ENCODE results near the gene RER1. TPM values are rescaled to one million over a fixed set of nuclear protein-coding genes. Genes with fewer than 3 reads are reported as not detected.

RER1 gene
- total RNA-seq, 4 donors from 2014 or later, result 42.9 to 141 (median 120) TPM

GRCh38 chr1:2348346-2349325 is 43.0 kb upstream of the RER1 start:
- no peaks in the 10 kb centered on the region for H3K4me1 ChIP-seq
- H3K9me3 ChIP-seq, result no peaks in the 10 kb centered on the region
- no peaks in the 10 kb centered on the region for H3K36me3 ChIP-seq
- no peak overlapping the region for H3K27ac ChIP-seq
- DNase-seq, result no peak
- no peak for TF ChIP-seq POLR2A (IDR thresholded peaks at IDR 0.05)
- TF ChIP-seq CTCF (IDR thresholded peaks at IDR 0.05), result no peak
- no peak overlapping the region for H3K4me3 ChIP-seq
- no peaks in the 10 kb centered on the region for H3K27me3 ChIP-seq

GRCh38 chr1:2349806-2350205 is 41.8 kb upstream of the RER1 start:
- H3K27ac ChIP-seq, result no peak overlapping the region
- TF ChIP-seq CTCF (IDR thresholded peaks at IDR 0.05) (no peak), POLR2A (IDR thresholded peaks at IDR 0.05) (no peak)
- no peaks in the 10 kb centered on the region for H3K27me3 ChIP-seq
- DNase-seq, result no peak
- no peaks in the 10 kb centered on the region for H3K9me3 ChIP-seq
- no peaks in the 10 kb centered on the region for H3K4me1 ChIP-seq
- H3K4me3 ChIP-seq, result no peak overlapping the region
- H3K36me3 ChIP-seq, result no peaks in the 10 kb centered on the region

- H3K4me1 ChIP-seq, result no peaks in the 10 kb centered on the region
- H3K4me3 ChIP-seq, result no peak overlapping the region
Observed at GRCh38 chr1:2350501-2350900, 41.1 kb upstream of the RER1 start.

GRCh38 chr1:2350911-2351655 is 40.6 kb upstream of the RER1 start:
- no peak overlapping the region for H3K4me3 ChIP-seq
- no peaks in the 10 kb centered on the region for H3K9me3 ChIP-seq
- H3K36me3 ChIP-seq, result no peaks in the 10 kb centered on the region
- TF ChIP-seq POLR2A (IDR thresholded peaks at IDR 0.05) (no peak), CTCF (IDR thresholded peaks at IDR 0.05) (no peak)
- H3K27ac ChIP-seq, result no peak overlapping the region
- no peaks in the 10 kb centered on the region for H3K4me1 ChIP-seq
- DNase-seq, result no peak
- H3K27me3 ChIP-seq, result no peaks in the 10 kb centered on the region

More at GRCh38 chr1:2350501-2350900, 41.1 kb upstream of the RER1 start:
- H3K36me3 ChIP-seq, result no peaks in the 10 kb centered on the region
- TF ChIP-seq POLR2A (IDR thresholded peaks at IDR 0.05), result no peak
- TF ChIP-seq CTCF (IDR thresholded peaks at IDR 0.05), result no peak
- no peak for DNase-seq
- H3K27me3 ChIP-seq, result no peaks in the 10 kb centered on the region
- H3K27ac ChIP-seq, result no peak overlapping the region
- H3K9me3 ChIP-seq, result no peaks in the 10 kb centered on the region

GRCh38 chr1:2351723-2352122 is 39.9 kb upstream of the RER1 start:
- Histone ChIP-seq H3K4me1 (no peaks in the 10 kb centered on the region), H3K27ac (no peak overlapping the region), H3K36me3 (no peaks in the 10 kb centered on the region), H3K27me3 (no peaks in the 10 kb centered on the region), H3K9me3 (no peaks in the 10 kb centered on the region), H3K4me3 (no peak overlapping the region)
- TF ChIP-seq CTCF (IDR thresholded peaks at IDR 0.05) (no peak), POLR2A (IDR thresholded peaks at IDR 0.05) (no peak)
- no peak for DNase-seq
